GM18499 (cell line): ENCODE results near the gene ADK.
"Not testable (repeated sequence)": the region's sequence is repeated elsewhere in the genome, so short reads cannot be mapped to it uniquely, and the experiment has no call there.

Experiments
- ATAC-seq: cut with Tn5 transposase; IDR thresholded peaks from one replicate; pipeline ENCODE4 v1.9.1; 2021; ENCODE audit warnings: moderate number of reproducible peaks; ENCODE audit not compliant: insufficient read depth, unreplicated experiment

The ADK gene

DNA sequence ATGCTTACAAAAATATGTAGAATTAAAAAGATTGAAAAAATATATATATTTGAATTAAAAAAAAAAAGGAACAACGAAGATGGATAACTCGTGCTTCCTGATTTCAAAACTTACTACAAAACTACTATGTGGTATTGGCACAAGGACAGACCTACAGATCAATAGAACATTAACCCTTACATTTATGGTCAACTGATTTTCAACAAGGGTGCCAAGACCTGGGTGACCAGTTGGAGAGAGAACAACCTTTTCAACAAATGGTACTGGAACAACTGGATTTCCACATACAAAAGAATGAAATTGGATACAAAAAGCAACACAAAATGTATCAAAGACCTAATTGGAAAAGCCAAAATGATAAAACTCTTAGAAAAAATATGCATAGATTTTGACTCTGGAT is 10.5 kb upstream of the ADK start:
- ATAC-seq, result no peak

DNA sequence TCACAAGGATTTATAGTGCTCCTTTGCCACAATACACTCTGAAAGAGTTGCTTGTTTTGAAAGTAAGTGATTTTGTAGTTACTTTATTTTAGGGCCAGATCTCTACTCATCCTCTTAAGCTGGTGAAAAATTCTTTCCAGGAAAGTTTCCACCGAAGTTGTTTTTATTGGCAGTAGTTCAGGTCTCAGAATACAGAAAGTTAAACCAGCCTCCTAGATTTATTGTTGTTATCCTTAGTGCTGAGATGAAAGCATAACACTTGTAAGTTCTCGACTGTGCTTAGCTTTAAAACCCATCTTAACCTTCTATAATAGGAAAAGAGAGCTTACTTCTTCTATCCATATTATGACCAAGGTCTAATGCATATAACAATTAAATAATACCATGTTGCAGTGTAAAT is 5.9 kb upstream of the ADK start:
- ATAC-seq, result no peak

DNA sequence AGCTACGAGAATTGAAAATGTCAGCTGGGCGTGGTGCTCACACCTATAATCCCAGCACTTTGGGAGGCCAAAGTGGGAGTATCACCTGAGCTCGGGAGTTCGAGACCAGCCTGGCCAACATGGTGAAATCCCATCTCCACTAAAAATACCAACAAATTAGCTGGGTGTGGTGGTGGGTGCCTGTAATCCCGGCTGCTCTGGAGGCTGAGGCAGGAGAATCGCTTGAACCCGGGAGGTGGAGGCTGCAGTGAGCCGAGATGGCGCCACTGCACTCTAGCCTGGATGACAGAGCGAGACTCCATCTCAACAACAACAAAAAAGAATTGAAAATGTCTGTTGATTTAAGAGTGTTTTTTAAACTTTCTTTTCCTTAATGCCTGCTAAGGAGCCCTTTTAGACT is 4.0 kb upstream of the ADK start:
- ATAC-seq, result not testable (repeated sequence)

DNA sequence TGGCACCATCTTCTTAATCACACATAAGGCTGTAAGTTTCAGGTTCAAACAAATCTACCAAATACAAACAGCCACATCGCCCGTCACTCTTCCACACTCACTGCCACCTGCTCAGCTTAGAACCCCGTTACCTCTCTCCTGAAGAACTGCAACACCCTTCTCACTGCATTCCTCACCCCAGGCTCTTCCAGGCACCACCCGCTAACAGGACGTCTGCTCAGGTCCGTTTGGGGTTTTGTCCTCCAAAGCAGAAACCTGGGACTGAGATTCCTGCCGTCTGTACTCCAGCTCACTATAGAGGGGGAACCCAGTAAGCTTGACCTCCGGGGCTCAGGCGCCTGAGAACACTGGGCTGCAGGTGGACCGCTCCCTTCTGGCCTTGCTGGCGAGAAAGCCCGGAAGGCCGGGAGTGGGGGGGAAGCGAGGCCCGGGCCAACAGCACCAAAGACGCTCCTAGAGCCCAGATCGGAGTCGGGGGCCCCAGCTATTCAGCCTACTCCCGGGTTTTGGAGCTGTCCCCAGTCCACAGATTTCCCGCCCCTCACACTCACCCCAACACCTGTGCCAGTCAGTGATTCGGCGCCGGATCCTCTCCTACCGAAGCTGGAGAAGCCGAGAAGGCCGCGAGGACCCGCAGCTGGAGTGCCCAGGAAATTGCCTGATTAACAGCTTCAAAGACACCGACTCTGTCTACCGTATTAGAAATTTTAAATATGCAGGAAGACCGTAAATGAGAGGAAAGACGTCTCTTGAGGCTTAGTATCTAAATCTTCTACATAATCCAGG is 624 bp upstream of the ADK start, which contains the start of gene AP3M1:
AP3M1 (minus strand) TSS at position 625 of the 786 bp plus-strand sequence. CDS start 12,449 bp downstream, outside the sequence.
- peak; percentile 27 for ATAC-seq

DNA sequence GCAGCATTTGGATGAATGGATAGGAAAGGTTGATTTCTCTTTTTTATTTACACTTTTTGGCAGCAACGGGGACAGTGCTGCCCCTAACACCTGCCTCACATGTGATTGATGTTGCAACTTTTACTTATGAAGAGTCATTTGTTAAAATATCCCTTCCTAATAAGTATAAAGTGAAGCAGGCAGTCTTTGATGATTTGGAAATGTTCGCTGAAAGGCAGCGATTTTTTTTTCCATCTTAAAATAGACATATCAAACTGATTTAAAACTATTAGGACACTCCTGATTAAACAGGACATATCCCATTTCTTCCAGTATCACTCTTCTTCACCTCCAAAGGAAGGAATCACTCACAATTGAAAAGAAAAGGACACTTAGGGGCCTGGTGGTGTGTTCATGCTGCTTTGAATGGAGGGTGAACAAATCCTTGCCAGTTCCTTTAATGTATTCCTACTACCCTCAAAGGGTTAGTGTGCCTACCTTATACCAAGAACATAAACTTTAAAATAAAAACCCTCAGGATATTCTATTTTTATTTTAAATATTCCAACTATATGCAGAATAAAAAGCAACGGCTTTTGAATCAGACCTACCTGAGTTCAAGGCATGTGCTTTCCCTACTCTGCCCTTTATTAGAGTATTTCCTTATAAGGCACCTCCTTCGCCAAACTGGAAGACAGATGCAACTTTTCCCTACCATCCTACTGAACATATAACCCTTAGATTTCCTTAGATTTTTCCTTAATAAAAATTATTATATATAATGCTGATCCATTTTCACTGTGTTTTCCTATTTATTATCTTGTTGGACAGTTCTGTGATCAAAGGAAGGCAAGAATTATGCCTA is 1.1 kb downstream of the ADK start:
- ATAC-seq, result no peak

DNA sequence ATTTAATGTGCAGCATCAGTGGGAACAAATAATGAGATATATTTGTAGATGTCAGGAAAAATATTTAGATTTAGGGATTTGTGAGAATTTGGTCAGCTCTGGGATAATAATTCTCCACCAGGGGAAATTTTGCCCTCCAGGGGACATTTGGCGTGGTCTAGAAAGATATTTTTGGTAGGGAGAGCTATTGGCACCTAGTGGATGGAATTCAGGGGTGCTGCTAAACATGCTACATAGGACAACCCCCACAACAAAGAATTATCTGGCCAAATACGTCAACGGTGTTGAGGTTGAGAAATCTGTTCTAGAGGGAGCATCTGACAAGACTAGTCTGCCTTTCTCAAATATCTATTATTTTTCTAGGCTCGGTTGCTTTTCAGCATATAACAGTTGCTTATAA is 2.1 kb downstream of the ADK start:
- no peak for ATAC-seq

DNA sequence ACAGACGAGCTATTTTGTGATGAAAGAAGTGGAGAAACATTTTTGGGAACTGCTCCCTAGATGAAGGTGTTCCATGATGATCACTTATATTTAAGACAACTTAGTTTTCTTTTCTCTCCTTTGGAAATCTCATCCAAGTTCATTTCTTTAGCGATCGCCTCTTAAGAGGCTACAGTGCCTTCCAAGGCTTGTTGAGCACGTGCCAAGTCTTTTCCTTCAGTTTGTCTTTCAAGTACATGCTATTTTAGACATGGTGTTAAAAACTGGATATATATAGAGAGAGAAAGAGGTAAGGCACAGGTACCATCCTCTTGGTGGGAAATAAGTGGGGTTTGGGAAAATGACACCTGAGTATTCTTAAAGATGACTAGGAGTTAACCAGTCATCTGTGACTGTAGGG is 2.7 kb downstream of the ADK start:
- no peak for ATAC-seq

DNA sequence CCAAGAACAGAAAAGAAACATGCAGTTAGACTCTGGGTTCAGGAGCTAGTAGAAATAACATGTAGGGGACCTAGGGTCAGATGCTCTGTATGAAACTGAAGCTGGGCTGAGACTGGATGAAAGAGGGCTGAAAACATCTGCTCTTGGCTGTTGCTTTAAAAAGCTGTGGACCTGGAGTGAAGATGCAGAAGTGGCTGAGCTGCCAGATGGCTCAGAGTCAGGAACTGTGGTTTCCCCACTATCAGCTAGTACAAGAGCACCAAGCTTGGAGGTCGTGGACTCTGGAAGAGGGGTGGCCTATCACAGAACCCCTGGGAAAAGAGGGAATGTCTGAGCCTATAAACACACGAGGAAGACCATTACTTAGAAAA is 5.9 kb downstream of the ADK start:
- no peak for ATAC-seq

DNA sequence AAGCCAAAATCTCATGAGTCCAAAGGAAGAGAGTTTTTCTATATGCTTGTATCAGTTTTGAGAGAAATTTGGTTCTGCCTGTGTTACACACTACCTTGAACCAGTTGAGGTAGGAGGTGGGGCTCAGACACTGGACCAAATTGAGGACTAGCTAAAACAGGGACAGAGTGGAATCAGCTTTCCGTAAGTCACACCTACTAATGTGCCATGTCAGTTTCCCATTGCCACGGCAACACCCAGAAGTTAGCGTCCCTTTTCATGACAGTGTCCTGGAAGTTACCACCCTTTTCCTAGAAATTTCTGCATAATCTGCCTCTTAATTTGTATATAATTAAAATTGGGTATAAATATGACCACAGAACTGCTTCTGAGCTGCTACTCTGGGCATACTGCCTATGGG is 9.0 kb downstream of the ADK start:
- no peak for ATAC-seq

DNA sequence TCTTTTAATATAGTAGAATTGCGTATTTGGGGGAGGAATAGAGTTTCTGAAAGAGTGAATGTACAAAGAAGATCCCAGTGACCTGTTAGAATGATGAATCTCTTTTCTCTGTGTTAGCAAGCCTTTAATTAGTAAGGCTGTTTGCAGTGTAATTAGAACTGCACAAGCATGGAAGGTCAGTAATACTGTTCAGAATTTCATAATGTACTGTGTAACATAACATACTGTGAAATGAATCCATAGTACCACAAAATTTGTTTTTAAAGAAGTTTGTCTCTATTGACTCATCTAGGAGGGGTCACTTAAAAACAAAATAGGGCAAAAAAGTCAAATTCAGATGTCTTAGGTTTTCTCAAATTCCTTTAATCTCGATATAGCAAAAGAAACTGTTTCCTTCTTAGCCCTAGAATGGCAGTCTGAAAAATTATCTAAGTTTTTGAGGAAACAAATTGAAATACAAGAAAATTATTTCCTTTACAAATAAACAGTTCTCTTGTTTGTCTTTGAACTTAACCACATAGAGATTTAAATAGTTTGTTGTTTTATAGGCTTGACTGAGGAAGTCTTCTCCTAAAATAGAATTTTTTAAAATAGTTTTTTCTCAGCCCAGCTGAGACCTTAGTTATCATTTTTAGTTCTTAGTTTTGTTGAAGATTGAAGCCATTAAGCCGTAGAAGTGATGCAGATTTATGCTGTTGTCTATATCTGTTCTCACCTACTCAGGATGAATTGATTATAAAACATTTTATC is 12.5 kb downstream of the ADK start:
- ATAC-seq, result no peak

DNA sequence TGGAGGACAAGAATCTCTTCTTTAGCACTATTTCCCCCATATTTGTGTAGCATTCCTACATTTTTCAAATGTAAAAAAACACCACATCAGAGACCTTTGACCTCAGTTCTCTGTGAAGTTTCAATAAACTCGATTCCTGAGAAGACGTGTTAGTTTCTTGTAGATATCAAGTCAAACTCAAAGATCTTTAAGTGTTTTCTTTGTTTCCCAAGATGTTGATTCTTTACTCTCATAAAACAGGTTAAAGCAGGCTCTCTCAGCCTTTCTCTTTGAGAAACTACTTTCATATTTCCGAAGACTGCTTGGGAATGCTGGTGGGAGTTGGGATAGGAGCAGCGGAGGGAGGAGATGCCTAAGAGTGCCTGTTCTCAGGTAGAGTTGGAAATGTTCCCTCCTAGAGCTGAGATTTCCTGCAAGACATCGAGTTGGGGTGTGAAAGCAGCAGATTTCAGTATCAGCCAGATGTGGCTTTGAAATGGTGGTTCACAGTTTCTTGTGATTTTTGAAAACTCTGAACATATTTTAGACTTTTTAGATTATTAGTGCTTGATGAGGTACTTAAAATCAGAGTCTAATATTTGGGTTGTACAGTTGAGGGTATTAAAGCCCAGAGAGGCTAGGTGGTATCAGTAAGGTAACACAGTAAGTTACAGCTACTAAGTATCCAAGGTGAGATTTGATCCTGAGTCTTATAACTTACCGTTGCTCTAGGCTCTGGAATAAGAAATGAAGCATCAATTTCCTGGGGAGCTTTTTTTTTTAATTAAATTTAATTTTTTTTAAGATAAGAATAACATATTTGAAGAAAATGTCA is 13.9 kb downstream of the ADK start:
- ATAC-seq, result no peak

DNA sequence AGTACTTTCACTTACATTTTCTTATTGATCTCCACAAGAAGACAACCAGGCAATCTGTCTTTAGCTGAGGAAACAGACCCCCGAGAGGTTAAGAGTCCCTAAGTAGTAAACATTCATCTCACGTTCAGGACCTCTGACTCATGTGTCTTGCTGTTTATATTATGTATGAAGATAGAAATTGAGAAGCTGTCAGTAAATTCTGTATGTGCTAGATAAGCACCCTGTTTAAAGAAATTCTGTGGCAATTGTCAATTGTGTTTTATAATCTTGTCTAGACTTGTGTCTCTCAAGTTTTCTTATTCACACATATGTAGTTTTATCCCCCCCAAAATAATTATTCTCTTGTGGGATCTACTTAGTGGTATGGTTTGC is 14.5 kb downstream of the ADK start:
- no peak for ATAC-seq

DNA sequence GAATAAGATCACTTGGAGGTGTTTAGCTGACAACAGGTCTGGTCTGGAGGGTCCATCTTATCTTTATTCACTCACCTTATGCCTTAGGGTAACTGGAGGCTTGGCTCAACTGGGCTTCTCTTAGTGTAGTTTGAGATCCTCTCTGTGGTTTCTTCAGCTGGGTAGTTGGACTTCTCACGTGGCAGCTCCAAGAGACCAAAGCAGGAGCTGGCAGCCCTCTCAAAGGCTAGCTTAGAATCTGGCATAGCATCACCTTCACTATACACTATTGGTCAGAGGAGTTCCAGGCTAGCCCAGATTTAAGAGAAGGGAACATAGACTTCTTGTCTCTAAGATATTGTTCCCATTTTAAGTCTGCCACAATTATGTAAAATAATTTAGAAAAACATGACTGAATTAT is 16.4 kb downstream of the ADK start:
- no peak for ATAC-seq

DNA sequence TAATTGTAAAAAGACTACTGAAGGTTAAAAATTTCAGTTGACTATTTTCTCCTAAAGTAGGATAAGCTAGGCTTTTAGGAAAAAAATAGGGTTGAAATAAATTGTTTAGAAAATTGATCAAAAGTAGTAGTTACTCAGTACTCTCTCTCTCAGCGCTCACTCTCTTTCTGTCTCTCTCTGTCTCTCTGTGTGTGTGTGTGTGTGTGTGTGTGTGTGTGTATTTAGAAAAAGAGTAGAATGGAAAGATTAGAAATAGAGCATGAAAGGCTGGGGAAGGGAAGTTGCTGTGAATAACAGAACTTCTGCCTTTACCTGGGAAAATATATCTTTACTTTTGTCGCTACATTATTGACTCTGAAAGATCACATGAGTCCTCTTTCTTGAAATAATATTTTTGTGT is 20.6 kb downstream of the ADK start:
- ATAC-seq, result no peak

DNA sequence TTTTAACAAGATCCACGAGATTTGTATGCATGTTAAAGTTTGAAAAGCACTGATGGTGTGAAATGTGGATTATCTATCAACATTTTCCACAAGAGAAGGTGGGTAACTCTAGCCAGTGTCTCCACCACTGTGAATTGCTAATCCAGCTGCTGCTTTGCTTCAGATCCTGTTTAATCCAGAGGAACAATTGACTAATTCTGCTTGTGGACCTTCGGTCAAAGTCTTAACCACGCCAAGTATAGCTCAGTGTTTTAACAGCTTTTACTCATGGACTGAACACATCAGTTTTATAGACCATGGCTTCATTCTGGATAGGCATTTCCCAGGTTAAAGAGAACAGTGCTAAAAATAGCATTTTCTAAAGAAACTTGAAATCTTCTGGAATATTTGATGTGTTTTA is 23.5 kb downstream of the ADK start:
- ATAC-seq, result no peak

DNA sequence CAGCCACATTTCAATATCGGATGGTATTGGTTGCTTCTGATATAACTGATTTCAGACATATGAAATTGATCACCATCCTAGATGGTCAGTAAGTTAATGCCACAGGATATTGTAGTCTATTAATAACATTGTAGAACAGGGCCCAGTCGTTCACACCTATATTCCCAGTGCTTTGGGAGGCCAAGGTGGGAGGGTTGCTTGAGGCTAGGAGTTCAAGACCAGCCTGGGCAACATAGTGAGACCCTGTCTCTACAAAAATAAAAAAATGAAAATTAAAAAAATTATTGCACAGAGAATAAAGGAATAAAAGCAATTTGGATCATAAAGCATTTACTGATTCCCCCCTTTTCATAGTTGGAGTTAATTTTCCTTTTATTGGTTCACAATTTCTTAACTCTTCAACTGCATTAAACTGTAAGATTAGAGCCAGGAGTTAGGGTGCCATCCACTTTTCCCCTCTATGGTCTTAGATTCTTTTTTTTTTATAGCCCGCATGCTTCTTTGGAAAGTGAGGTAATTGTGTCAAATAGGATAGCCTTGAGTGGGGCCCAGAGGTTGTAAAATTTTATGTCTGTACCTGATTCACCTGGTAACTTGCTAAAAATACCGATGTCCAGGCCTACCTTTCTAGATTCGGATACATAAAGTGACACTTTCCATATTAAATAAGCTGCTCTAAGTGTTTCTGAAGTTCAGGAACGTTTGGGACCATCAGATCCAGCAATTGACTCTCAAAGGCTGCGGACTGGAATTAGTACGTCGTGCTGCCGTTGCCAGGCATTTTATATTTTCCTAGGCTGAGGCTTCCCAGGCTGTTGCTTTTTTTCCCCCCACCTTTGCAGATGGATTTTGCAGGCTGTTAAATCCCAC is 24.7 kb downstream of the ADK start:
- ATAC-seq, result no peak

DNA sequence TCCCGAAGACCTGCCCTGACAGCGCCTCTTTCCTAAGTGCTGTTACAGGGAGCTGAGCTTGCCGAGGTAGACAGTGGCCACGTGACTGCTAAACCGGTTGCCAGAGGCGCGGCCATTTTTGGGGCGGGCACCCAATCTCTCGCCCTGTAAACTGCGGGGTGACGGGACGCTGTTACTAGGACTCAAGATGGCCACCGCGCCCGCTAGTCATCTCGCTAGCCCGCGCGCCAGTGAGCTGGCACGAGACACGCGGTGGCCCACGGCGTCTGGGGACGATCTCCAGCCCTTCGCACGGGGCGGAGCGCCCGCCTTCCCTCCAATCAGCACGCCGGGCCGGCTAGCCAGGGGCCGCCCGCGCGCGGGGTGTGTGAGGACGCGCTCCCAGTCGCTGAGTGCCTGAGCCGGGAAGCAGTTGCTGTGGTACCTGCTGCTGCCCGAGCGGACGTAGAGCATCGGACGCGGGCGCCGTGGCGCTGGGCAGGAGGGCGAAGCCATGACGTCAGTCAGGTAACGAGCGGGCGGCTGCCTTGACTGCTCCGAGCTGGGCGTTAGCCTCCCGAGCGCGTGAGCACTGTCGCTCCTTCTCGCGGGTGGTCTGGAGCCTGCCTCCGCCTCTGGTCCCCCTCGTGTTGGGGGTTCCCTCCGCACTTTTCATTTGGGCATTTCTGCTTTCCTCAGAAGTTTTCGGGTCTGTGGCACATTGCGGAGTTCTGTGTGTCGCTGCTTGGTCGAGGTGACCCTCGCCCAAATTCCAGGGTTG is 25.5 kb downstream of the ADK start:
- peak; percentile 59 for ATAC-seq

DNA sequence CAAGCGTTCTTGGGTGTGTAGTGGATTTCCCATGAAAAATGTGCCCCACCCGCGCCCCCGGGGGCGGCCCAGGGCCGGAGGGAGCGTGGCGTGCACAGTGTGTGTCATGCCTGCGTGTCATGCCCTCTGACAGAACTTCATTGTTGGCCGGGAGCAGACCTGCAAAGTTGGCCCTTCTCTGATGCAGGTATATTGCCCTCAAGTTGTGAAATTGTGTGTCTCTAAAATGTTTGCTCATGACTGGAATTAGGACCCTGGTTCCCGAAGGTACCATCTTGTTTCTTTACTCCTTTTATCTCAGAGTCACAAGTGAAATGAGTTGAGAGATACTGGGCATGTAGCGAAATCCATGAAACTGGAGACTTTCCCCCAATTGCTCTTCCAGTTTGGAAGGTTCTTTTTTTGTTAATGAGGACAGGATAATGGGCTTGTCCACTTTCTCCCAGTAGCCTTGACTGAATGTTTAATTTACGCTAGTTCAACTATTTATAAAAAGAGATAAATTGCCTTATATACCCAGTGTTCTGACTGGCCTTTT is 26.2 kb downstream of the ADK start:
- no peak for ATAC-seq
